ENCODE data around the gene CELA2A.

CELA2A gene

DNA sequence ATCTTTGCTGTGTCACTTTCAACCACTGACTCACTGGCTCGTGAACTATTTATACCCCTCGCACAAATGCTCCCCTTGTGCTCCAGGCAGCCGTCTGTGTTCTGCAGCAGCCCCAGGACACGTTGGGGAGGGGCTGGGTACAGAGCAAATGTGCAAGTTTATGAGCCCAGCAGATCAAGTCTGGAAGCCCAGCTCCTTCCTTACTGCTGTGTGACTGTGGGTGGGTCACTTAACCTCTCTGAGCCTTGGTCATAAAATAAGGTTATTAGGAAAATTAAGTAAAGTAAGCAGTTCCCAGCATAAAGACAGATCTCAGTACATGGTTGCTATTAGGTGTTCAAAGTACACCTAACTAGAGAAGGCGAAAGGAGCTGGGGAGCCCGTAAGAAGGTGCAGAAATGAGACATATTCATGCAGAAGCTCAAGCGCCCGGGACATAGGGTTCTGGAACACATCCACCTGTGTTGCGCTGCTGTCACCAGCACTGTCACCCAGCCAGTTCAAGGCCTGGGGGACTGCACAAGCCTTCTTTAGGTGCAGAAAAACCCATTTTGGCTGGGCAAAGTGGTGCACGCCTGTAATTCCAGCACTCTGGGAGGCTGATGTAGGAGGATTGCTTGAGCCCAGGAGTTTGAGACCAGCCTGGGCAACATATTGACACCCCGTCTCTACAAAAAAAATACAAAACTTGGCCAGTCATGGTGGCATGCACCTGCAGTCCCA lies 33.0 kb upstream of the CELA2A start:
- TF ChIP-seq, protein P1, sequence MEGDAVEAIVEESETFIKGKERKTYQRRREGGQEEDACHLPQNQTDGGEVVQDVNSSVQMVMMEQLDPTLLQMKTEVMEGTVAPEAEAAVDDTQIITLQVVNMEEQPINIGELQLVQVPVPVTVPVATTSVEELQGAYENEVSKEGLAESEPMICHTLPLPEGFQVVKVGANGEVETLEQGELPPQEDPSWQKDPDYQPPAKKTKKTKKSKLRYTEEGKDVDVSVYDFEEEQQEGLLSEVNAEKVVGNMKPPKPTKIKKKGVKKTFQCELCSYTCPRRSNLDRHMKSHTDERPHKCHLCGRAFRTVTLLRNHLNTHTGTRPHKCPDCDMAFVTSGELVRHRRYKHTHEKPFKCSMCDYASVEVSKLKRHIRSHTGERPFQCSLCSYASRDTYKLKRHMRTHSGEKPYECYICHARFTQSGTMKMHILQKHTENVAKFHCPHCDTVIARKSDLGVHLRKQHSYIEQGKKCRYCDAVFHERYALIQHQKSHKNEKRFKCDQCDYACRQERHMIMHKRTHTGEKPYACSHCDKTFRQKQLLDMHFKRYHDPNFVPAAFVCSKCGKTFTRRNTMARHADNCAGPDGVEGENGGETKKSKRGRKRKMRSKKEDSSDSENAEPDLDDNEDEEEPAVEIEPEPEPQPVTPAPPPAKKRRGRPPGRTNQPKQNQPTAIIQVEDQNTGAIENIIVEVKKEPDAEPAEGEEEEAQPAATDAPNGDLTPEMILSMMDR (IDR thresholded peaks at IDR 0.05; ENCODE audit: low read depth, low read length): no peak
- DNase-seq: no peak
- no peaks in the 10 kb centered on the region for H3K27me3 ChIP-seq (ENCODE audit: insufficient read depth, low read depth, severe bottlenecking)
- peaks cover 5% of the 10 kb centered on the region for H3K9me3 ChIP-seq (ENCODE audit: severe bottlenecking)
- H3K4me3 ChIP-seq (ENCODE audit: low read depth, low read length): no peak overlapping the region
- no peak overlapping the region for H3K27ac ChIP-seq
- peaks cover 70% of the 10 kb centered on the region for H3K36me3 ChIP-seq

DNA sequence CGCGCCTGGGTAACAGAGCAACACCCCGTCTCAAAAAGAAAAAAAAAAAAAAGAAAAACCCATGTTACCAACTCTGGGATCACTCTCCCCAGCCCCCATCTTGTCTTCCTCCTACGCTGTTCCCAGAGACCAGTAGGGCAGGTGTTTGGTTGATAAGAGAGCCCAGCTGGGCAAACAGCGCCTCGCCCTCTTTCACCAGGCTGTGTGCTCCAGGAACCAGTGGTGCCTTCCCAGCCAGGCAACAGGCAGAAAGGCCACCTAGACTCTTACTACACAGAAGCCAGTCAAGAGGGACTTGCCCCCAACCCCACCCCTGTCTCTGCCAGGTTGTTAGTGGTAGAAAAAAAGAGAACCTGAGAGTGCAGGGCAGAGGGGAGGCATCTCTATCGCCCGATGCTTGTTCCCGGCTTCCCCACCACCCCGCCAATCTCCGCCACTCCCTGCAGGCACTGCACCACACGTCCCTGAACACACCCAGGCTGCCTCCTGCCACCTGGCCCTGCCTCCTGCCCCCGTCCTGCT lies 32.3 kb upstream of the CELA2A start:
- no peak for DNase-seq
- TF ChIP-seq, protein P1 (IDR thresholded peaks at IDR 0.05; ENCODE audit: low read depth, low read length): no peak
- Histone ChIP-seq H3K4me3 (ENCODE audit: low read depth, low read length) (no peak overlapping the region), H3K27me3 (ENCODE audit: insufficient read depth, low read depth, severe bottlenecking) (no peaks in the 10 kb centered on the region), H3K27ac (no peak overlapping the region), H3K9me3 (ENCODE audit: severe bottlenecking) (peaks cover 5% of the 10 kb centered on the region), H3K36me3 (peaks cover 77% of the 10 kb centered on the region)

DNA sequence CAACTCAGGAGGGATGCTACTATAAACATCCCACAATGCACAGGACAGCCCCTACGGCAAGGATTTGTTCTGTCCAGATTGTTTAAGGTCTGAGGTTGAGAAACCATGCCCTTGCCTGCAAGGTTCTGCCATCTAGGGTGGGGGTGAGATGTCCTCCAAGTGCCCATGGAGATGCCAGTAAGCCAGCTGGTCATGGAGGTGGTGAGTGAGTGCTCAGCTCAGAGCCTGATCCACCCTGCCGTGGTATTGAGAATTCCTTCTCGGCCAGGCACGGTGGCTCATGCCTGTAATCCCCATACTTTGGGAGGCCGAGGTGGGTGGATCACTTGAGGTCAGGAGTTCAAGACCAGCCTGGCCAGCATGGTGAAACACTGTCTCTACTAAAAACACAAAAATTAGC lies 31.6 kb upstream of the CELA2A start:
- no peak for DNase-seq
- no peaks in the 10 kb centered on the region for H3K27me3 ChIP-seq (ENCODE audit: insufficient read depth, low read depth, severe bottlenecking)
- H3K27ac ChIP-seq: no peak overlapping the region
- TF ChIP-seq, protein P1 (IDR thresholded peaks at IDR 0.05; ENCODE audit: low read depth, low read length): no peak
- peaks cover 76% of the 10 kb centered on the region for H3K36me3 ChIP-seq
- H3K4me3 ChIP-seq (ENCODE audit: low read depth, low read length): no peak overlapping the region
- peaks cover 5% of the 10 kb centered on the region for H3K9me3 ChIP-seq (ENCODE audit: severe bottlenecking)

DNA sequence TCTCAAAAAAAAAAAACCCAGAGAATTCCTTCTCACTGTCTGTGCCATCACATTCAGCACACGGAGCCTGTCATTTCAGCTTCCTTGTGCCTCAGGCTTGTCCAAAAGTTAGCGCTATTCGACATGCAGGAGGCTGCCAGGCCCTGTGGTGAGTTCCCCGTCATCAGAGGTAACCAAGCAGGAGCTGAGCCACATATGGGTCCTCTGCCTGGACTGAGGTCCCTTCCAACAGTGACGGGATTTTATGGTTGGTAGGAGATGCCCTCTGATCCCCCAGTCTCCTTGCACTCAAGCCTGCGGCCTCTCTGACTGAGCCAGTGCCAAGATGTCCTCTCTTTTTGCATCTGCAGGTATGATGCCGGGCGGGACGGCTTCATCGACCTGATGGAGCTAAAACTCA lies 31.0 kb upstream of the CELA2A start:
- TF ChIP-seq, protein P1 (IDR thresholded peaks at IDR 0.05; ENCODE audit: low read depth, low read length): no peak
- no peak for DNase-seq
- Histone ChIP-seq H3K27me3 (ENCODE audit: insufficient read depth, low read depth, severe bottlenecking) (no peaks in the 10 kb centered on the region), H3K36me3 (peaks cover 74% of the 10 kb centered on the region), H3K9me3 (ENCODE audit: severe bottlenecking) (peaks cover 1% of the 10 kb centered on the region), H3K4me3 (ENCODE audit: low read depth, low read length) (no peak overlapping the region), H3K27ac (no peak overlapping the region)

DNA sequence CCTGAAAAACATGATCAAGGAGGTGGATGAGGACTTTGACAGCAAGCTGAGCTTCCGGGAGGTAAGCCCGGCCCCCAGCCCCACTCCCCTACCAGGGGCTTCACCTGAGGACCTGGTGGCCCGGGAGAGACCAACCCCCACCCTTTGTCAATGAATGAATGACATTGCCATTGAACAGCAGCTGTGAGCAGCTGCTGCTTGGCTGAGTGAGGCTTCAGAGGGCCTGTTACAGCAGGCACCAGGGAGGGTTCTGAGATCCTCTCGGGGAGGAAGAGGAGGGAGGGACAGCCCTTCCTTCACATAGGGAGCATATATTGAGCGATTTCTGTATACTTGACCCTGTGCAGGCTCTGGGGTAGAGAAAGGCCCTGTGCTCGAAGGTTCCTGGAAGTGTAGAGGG lies 30.6 kb upstream of the CELA2A start:
- Histone ChIP-seq H3K36me3 (peaks cover 74% of the 10 kb centered on the region), H3K27ac (no peak overlapping the region)
- no peak for DNase-seq

More for the DNA sequence above, 30.6 kb upstream of the CELA2A start:
- Histone ChIP-seq H3K27me3 (ENCODE audit: insufficient read depth, low read depth, severe bottlenecking) (no peaks in the 10 kb centered on the region), H3K4me3 (ENCODE audit: low read depth, low read length) (no peak overlapping the region), H3K9me3 (ENCODE audit: severe bottlenecking) (no peaks in the 10 kb centered on the region)
- TF ChIP-seq, protein P1 (IDR thresholded peaks at IDR 0.05; ENCODE audit: low read depth, low read length): no peak

Data from WERI-Rb-1 (cell line).